ENCODE results near the gene RBP3.

DNA sequence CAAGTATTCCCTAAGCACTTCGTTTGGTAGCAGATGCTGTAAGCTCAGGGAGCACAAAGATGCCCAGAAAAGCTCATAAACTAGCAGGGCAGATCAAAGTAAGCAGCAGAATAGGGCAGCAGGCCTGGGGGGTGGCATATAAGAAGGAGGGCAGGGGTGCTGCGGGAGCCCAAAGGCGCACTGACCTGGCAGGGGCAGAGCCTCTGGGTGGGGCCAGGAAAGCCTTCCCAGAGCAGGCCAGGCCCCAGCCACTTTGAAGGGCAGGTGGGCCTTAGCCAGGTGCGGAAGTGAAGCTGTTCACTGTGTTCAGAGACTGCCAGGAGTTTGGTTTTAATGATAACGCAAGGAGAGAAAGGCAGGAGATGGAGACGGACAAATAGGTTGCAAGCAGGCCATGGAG, 44.3 kb upstream of the RBP3 start:
- TF ChIP-seq, protein P1, sequence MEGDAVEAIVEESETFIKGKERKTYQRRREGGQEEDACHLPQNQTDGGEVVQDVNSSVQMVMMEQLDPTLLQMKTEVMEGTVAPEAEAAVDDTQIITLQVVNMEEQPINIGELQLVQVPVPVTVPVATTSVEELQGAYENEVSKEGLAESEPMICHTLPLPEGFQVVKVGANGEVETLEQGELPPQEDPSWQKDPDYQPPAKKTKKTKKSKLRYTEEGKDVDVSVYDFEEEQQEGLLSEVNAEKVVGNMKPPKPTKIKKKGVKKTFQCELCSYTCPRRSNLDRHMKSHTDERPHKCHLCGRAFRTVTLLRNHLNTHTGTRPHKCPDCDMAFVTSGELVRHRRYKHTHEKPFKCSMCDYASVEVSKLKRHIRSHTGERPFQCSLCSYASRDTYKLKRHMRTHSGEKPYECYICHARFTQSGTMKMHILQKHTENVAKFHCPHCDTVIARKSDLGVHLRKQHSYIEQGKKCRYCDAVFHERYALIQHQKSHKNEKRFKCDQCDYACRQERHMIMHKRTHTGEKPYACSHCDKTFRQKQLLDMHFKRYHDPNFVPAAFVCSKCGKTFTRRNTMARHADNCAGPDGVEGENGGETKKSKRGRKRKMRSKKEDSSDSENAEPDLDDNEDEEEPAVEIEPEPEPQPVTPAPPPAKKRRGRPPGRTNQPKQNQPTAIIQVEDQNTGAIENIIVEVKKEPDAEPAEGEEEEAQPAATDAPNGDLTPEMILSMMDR (IDR thresholded peaks at IDR 0.05): no peak
- TF ChIP-seq POLR2A (IDR thresholded peaks at IDR 0.05): no peak

Measured in uterus (tissue), 2 donors.